Measurements from ENCODE around the gene CDH4. TPM values are rescaled to one million over a fixed set of nuclear protein-coding genes. Genes with fewer than 3 reads are reported as not detected.

Gene CDH4
- total and polyA plus RNA-seq, 2 of the 4 experiments (the other 2 are of a cell fraction): 1.6 to 3.5 TPM

DNA sequence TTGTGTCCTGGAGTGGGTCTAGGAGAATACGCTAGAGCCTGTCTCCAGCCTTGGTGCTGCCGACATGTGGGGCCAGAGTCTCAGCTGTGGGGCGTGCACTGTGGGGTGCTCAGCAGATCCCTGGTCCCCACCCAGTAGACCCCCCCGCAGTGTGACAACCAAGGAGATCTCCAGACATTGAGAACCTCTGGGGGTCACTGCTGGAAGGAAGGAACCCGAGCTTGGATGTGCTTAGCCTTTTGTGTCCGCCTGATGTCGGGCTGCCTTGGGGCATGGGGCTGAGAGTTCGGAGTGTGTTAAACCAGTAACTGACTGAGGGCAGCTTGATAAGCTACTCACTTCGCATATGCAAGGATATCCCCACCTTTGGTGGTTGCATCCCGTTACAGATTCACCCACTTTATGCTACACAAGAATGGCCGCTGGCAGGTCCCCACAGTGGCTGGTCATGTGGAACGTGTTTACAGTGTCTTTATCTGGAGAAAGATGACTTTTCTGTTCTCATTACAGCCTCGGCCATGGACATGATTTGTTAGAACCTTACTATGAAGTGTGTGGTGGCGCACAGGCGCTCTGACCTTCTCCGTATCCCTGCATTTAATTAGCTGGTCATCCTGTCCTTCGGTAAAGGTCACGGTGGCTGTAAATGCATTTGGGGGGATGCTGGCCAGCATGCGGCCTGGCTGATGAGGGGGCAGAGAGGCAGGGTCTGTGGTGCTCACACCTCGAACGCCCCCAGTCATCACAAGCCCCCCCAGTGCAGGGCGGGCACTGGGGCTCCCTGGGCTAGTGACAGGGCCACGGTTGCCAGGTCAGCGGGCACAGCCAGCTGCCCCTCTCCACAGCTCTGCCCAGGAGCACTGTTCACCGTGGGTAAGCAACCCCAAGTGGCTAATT, 446.8 kb downstream of the CDH4 start:
- no peaks in the 10 kb centered on the region for H3K27me3 ChIP-seq (ENCODE audit: control insufficient read depth, insufficient read depth, low read length)
- no peak for ATAC-seq (ENCODE audit: low read depth)
- no peak overlapping the region for H3K18ac ChIP-seq (ENCODE audit: low read depth, low read length)
- no peak overlapping the region for H4K5ac ChIP-seq (ENCODE audit: low read depth, low read length)
- H2BK5ac ChIP-seq (ENCODE audit: low read depth, low read length, poor library complexity, severe bottlenecking): no peak overlapping the region
- H3K14ac ChIP-seq (replicated peaks; ENCODE audit: low read depth, low read length): no peak overlapping the region
- no peaks in the 10 kb centered on the region for H3K36me3 ChIP-seq (ENCODE audit: control insufficient read depth, insufficient read depth, low read length)
- H3K9ac ChIP-seq (ENCODE audit: low read depth, low read length): no peak overlapping the region
- H3K4ac ChIP-seq (ENCODE audit: low read depth, low read length): no peak overlapping the region
- no TSS peak for BruUV-seq (replicated peaks)
- no peak for DNase-seq
- H4K91ac ChIP-seq (ENCODE audit: insufficient read depth, low read depth, low read length): no peak overlapping the region
- dilution Hi-C loops (cut with HindIII; ENCODE audit: low sequenced_read_pairs, unreplicated experiment): no loop called here
- H2BK20ac ChIP-seq (ENCODE audit: low read depth, low read length): no peak overlapping the region
- no peak overlapping the region for H3K23ac ChIP-seq (ENCODE audit: low read depth, low read length)
- CTCF ChIA-PET: no interaction called here
- H4K8ac ChIP-seq (ENCODE audit: low read depth in 2 of 2, low read length in 2 of 2): no peak overlapping the region
- no peak overlapping the region for H2BK15ac ChIP-seq (ENCODE audit: low read depth, low read length)
- TF ChIP-seq SMC3 (IDR thresholded peaks at IDR 0.05; ENCODE audit: low read depth, low read length): no peak
- TF ChIP-seq MAFK (IDR thresholded peaks at IDR 0.05; ENCODE audit: low read depth, low read length): no peak
- TF ChIP-seq NFE2L2 (IDR thresholded peaks at IDR 0.05; ENCODE audit: low read depth, low read length): no peak
- TF ChIP-seq CEBPB (IDR thresholded peaks at IDR 0.05; ENCODE audit: low read depth, low read length): no peak
- H3K56ac ChIP-seq (ENCODE audit: extremely low read depth, insufficient read depth, low read length): no peak overlapping the region
- H2BK120ac ChIP-seq (ENCODE audit: low read depth, low read length): no peak overlapping the region
- in situ Hi-C loops (cut with MboI; ENCODE audit: low sequenced_read_pairs): no loop called here
- no peaks in the 10 kb centered on the region for H3K79me1 ChIP-seq (ENCODE audit: low read depth in 1 of 2, low read length in 2 of 2)
- no peak overlapping the region for H3K4me2 ChIP-seq (ENCODE audit: low read depth, low read length)
- no peak overlapping the region for H2AFZ ChIP-seq (replicated peaks; ENCODE audit: low read length, poor library complexity)
- H3K27ac ChIP-seq (ENCODE audit: insufficient read depth, low read length): no peak overlapping the region
- H3K4me3 ChIP-seq (ENCODE audit: insufficient read depth, low read depth, low read length): no peak overlapping the region
- 87% methylated on average over 11 of the region's 25 CpGs; no CpG with 5 or more reads in 1 of the 2 experiments for WGBS, 2 experiments (ENCODE audit: extremely low coverage in 2 of 2, insufficient read length in 1 of 2)
- no peaks in the 10 kb centered on the region for H4K20me1 ChIP-seq (ENCODE audit: insufficient read depth, low read length)
- intact Hi-C loops (cut with micrococcal nuclease): no loop called here
- no peak overlapping the region for H2AK9ac ChIP-seq (replicated peaks; ENCODE audit: low read depth, low read length, poor library complexity)
- H3K9me3 ChIP-seq (ENCODE audit: control insufficient read depth, insufficient read depth, low read length): peaks cover 18% of the 10 kb centered on the region
- H3K4me1 ChIP-seq (ENCODE audit: control insufficient read depth, insufficient read depth, low read length): no peaks in the 10 kb centered on the region
- POLR2A ChIA-PET (ENCODE audit: unreplicated experiment): no interaction called here
- H2AK5ac ChIP-seq (ENCODE audit: low read depth, low read length): no peak overlapping the region
- H3K9me1 ChIP-seq (ENCODE audit: insufficient read depth, low read length): no peaks in the 10 kb centered on the region

Measured in IMR-90 (cell line).